Ovary (tissue), 9 donors: ENCODE data around the gene NUP54. TPM values are rescaled to one million over a fixed set of nuclear protein-coding genes. Genes with fewer than 3 reads are reported as not detected.
A peak's percentile ranks its signal among the peaks of the same experiment; 100 is the strongest.

Source experiments
- DNase-seq, 5 donors: peaks; one replicate each; pipeline ENCODE4 v3.0.0-alpha.2; 2019 to 2020
- H3K27ac ChIP-seq, 2 donors: fragments of 200-600 bp; one replicate each; pipeline versions ENCODE4 v1.5.1 to v1.8.0; 2019 to 2022
- H3K27me3 ChIP-seq: fragments of 200-600 bp; one replicate; pipeline ENCODE4 v1.8.0; 2022
- H3K36me3 ChIP-seq: fragments of 200-600 bp; sonication (generic); one replicate; pipeline ENCODE4 v1.5.1; 2019
- H3K4me1 ChIP-seq: one replicate; pipeline ENCODE4 v1.8.1; 2013; ENCODE audit warnings: mild to moderate bottlenecking, moderate library complexity; ENCODE audit not compliant: insufficient read depth
- H3K4me3 ChIP-seq: fragments of 200-600 bp; sonication (generic); one replicate; pipeline ENCODE4 v1.5.1; 2017
- H3K9me3 ChIP-seq, 2 donors: fragments of 200-600 bp in 1 of 2; sonication (generic) in 1 of 2; one replicate each; pipeline versions ENCODE4 v1.5.1 to v1.8.1; 2013 to 2019; ENCODE audit warnings: mild to moderate bottlenecking in 1 of 2, moderate library complexity in 1 of 2
- CTCF ChIP-seq, 3 donors: fragments of 450-650 bp in 2 of 3; fragments of 200-600 bp in 1 of 3; IDR thresholded peaks; one replicate each; pipeline versions ENCODE4 v1.5.1 to v1.8.0; 2016 to 2022; ENCODE audit warnings: antibody characterized with exemption in 3 of 3, mild to moderate bottlenecking in 1 of 3
- EP300 ChIP-seq: sonication (generic); formaldehyde crosslinking; IDR thresholded peaks from one replicate; pipeline ENCODE4 v1.6.1; 2017; ENCODE audit warnings: antibody characterized with exemption
- POLR2A ChIP-seq: fragments of 450-650 bp; IDR thresholded peaks from one replicate; pipeline ENCODE4 v1.6.1; 2017; ENCODE audit warnings: antibody characterized with exemption, mild to moderate bottlenecking, moderate library complexity
- WGBS, 3 donors: extraction: QIAGEN DNeasy Blood & Tissue Kit in 1 of 3; methylation state at CpG; one replicate each; pipeline versions ENCODE4 v1.1.5 to v1.1.7; 2013 to 2017; 5-methylcytosine and 5-hydroxymethylcytosine counted together
- intact Hi-C, 4 donors: fragments of 100-400 bp; cut with DNase I; formaldehyde crosslinking; loops; one replicate each; pipeline versions ENCODE4 v1.11.0 to v1.15.1; 2022 to 2023
- polyA plus RNA-seq, 2 donors: library from polyadenylated mRNA; stranded (reverse); fragments of 200-250 nt in 1 of 2; fragments of 350-450 nt in 1 of 2; fragmentation: Illumina TruSeq in 1 of 2; extraction: RNeasy Lipid Tissue Mini Kit (QIAGEN cat#74804) in 1 of 2; gene quantifications; one replicate each; pipeline ENCODE4 v1.2.3, GENCODE V29; 2013 to 2014
- total RNA-seq, 7 donors: library from RNA; depleted of rRNA in 2 of 7; stranded (reverse); fragments of >200 nt in 2 of 7; fragmentation: NEBNext Ultra II Directional in 3 of 7; extraction: Animal tissue kit (Norgen Biotek cat#: 25700) in 3 of 7; gene quantifications; one replicate each; pipeline versions ENCODE4 v1.1.0 to v1.2.4, GENCODE V29; 2016 to 2023
- donor health status: DM: no; HTN: no; CAD: no; lungs with moderate emphysema.
- donor health status: DM: no; HTN: no; CAD: no.
- donor health status: Bipolar disorder and iron deficiency.
- donor health status: DM: yes; HTN: yes; CAD: no.
- donor health status: DM: no; HTN: no; CAD: no.
- donor health status: DM: yes; HTN: yes; CAD: no.

Gene NUP54
- total and polyA plus RNA-seq, 9 donors, result 25.2 to 53.8 (median 44.7) TPM

GRCh38 chr4:76187152-76187551 lies 39.0 kb upstream of the NUP54 start:
- Histone ChIP-seq H3K4me1 (peaks cover 22% of the 10 kb centered on the region), H3K36me3 (no peaks in the 10 kb centered on the region), H3K27me3 (no peaks in the 10 kb centered on the region), H3K4me3 (no peak overlapping the region), H3K27ac (no peak overlapping the region), H3K9me3 (no peaks in the 10 kb centered on the region)
- no peak for TF ChIP-seq EP300
- no peak for TF ChIP-seq POLR2A
- TF ChIP-seq CTCF (IDR thresholded peaks at IDR 0.05), result no peak
- DNase-seq, result no peak
- intact Hi-C loops, result loop anchor here in 1 of 4 donors (10.0 kb wide), 1 partner anchor 318 kb away; no protein-coding TSS in a partner anchor
- 13 to 32% (median 21%) methylated on average over 3 of the region's 3 CpGs for WGBS, 3 donors

GRCh38 chr4:76182463-76182862 lies 34.3 kb upstream of the NUP54 start:
- no peaks in the 10 kb centered on the region for H3K9me3 ChIP-seq
- peaks cover 19% of the 10 kb centered on the region for H3K4me1 ChIP-seq
- intact Hi-C loops, result loop anchor here in 2 of 4 donors (5.0 to 10.0 kb wide), 2 partner anchors 320 to 322 kb away; no protein-coding TSS in a partner anchor
- no peaks in the 10 kb centered on the region for H3K36me3 ChIP-seq
- no peak overlapping the region for H3K4me3 ChIP-seq
- WGBS, 3 donors, result 90 to 96% (median 95%) methylated on average over 5 of the region's 5 CpGs
- H3K27ac ChIP-seq, result no peak overlapping the region
- TF ChIP-seq EP300 (no peak), POLR2A (no peak), CTCF (IDR thresholded peaks at IDR 0.05) (no peak)
- H3K27me3 ChIP-seq, result no peaks in the 10 kb centered on the region
- no peak for DNase-seq

- Histone ChIP-seq H3K4me3 (no peak overlapping the region), H3K9me3 (no peaks in the 10 kb centered on the region), H3K27ac (no peak overlapping the region), H3K27me3 (no peaks in the 10 kb centered on the region), H3K4me1 (peaks cover 9% of the 10 kb centered on the region), H3K36me3 (no peaks in the 10 kb centered on the region)
- intact Hi-C loops, result loop anchor here in 2 of 4 donors (5.0 to 10.0 kb wide), 2 partner anchors 323 to 325 kb away; no protein-coding TSS in a partner anchor
- 58 to 60% (median 58%) methylated on average over 11 of the region's 11 CpGs for WGBS, 3 donors
- peak; percentile 81 to 90 (median 88) for DNase-seq
- TF ChIP-seq POLR2A (peak; percentile 14), CTCF (IDR thresholded peaks at IDR 0.05) (peak; percentile 78 to 91 (median 82)), EP300 (no peak)
These were observed 31.5 kb upstream of the NUP54 start for GRCh38 chr4:76179398-76180318.

GRCh38 chr4:76178296-76178695 lies 30.1 kb upstream of the NUP54 start:
- H3K36me3 ChIP-seq, result no peaks in the 10 kb centered on the region
- no peak for TF ChIP-seq EP300
- TF ChIP-seq POLR2A, result no peak
- TF ChIP-seq CTCF (IDR thresholded peaks at IDR 0.05), result no peak
- 43 to 52% (median 45%) methylated on average over 2 of the region's 2 CpGs for WGBS, 3 donors
- no peak overlapping the region for H3K4me3 ChIP-seq
- DNase-seq, result no peak
- no peaks in the 10 kb centered on the region for H3K9me3 ChIP-seq
- intact Hi-C loops, result no loop called here
- H3K27ac ChIP-seq, result no peak overlapping the region
- no peaks in the 10 kb centered on the region for H3K27me3 ChIP-seq
- H3K4me1 ChIP-seq, result peaks cover 9% of the 10 kb centered on the region
